LNCaP clone FGC (cell line): ENCODE data around the gene IKZF1.
"Not testable (repeated sequence)": the region's sequence is repeated elsewhere in the genome, so short reads cannot be mapped to it uniquely, and the experiment has no call there.

Experiments used
- DNase-seq: peaks from one replicate; pipeline ENCODE4 v3.0.0-alpha.2; 2011; ENCODE audit warnings: low read depth
- H3K4me3 ChIP-seq: 2 replicates; pipeline ENCODE4 v1.5.1; 2011; ENCODE audit warnings: mild to moderate bottlenecking, low read depth, low read length, control low read depth
- CTCF ChIP-seq: IDR thresholded peaks from 2 replicates; pipeline ENCODE4 v1.5.1; 2012; ENCODE audit warnings: mild to moderate bottlenecking; ENCODE audit not compliant: control insufficient read depth, insufficient read depth; ENCODE audit errors: extremely low read depth

IKZF1 gene

GRCh38 chr7:50334341-50334994, 30.0 kb downstream of the IKZF1 start:
- no peak overlapping the region for H3K4me3 ChIP-seq
- TF ChIP-seq CTCF: no peak
- no peak for DNase-seq

GRCh38 chr7:50335230-50335794, 30.8 kb downstream of the IKZF1 start:
- no peak for DNase-seq
- no peak for TF ChIP-seq CTCF
- no peak overlapping the region for H3K4me3 ChIP-seq

GRCh38 chr7:50335795-50336754, 31.6 kb downstream of the IKZF1 start:
- no peak for TF ChIP-seq CTCF
- DNase-seq: no peak
- H3K4me3 ChIP-seq: no peak overlapping the region

GRCh38 chr7:50336894-50337703, 32.6 kb downstream of the IKZF1 start:
- TF ChIP-seq CTCF: no peak
- no peak for DNase-seq
- no peak overlapping the region for H3K4me3 ChIP-seq

- not testable (repeated sequence) for H3K4me3 ChIP-seq, DNase-seq
These were observed 35.0 kb downstream of the IKZF1 start for GRCh38 chr7:50339472-50339871.

- H3K4me3 ChIP-seq: no peak overlapping the region
- no peak for TF ChIP-seq CTCF
- DNase-seq: no peak
These were observed 35.5 kb downstream of the IKZF1 start for GRCh38 chr7:50339990-50340500.

GRCh38 chr7:50341724-50342123, 37.2 kb downstream of the IKZF1 start:
- TF ChIP-seq CTCF: no peak
- H3K4me3 ChIP-seq: no peak overlapping the region
- no peak for DNase-seq
